GM12873 (cell line): Measurements from ENCODE around the gene FAP.

ENCODE experiments used
- TF ChIP-seq, protein P1 (sequence below): IDR thresholded peaks from 2 replicates; pipeline ENCODE4 v1.5.1; 2012; ENCODE audit warnings: low read depth, mild to moderate bottlenecking, moderate library complexity, low read length, control low read depth; ENCODE audit not compliant: insufficient read depth; ENCODE audit errors: missing control alignments

The FAP gene

GRCh38 chr2:162242586-162243280, 512 bp downstream of the FAP start:
- TF ChIP-seq, protein P1, sequence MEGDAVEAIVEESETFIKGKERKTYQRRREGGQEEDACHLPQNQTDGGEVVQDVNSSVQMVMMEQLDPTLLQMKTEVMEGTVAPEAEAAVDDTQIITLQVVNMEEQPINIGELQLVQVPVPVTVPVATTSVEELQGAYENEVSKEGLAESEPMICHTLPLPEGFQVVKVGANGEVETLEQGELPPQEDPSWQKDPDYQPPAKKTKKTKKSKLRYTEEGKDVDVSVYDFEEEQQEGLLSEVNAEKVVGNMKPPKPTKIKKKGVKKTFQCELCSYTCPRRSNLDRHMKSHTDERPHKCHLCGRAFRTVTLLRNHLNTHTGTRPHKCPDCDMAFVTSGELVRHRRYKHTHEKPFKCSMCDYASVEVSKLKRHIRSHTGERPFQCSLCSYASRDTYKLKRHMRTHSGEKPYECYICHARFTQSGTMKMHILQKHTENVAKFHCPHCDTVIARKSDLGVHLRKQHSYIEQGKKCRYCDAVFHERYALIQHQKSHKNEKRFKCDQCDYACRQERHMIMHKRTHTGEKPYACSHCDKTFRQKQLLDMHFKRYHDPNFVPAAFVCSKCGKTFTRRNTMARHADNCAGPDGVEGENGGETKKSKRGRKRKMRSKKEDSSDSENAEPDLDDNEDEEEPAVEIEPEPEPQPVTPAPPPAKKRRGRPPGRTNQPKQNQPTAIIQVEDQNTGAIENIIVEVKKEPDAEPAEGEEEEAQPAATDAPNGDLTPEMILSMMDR = no peak

- TF ChIP-seq, protein P1 = no peak
These were observed 1.7 kb downstream of the FAP start for GRCh38 chr2:162241571-162241970.

GRCh38 chr2:162234620-162235462, 8.4 kb downstream of the FAP start:
- TF ChIP-seq, protein P1 = no peak

GRCh38 chr2:162233197-162233596, 10.0 kb downstream of the FAP start:
- TF ChIP-seq, protein P1 = no peak

DNA sequence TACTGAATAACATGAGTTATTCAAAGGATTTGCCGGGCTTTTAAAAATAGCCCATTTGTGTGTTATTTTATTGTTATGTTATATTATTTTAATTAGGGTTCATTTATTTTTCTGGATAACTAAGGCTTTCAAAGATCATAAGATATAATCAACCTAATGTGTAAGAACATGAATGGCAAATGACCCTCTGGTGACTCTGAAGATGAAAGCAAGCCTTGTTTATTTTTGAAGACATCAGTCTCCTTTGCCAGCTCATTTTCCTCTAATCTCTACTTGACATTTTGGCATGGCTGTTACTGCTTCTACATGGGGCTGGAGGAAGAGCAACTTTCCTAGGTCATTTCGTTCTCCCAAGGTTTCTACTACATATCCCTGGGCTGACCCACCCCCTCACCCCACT, 10.6 kb downstream of the FAP start:
- TF ChIP-seq, protein P1 = no peak

DNA sequence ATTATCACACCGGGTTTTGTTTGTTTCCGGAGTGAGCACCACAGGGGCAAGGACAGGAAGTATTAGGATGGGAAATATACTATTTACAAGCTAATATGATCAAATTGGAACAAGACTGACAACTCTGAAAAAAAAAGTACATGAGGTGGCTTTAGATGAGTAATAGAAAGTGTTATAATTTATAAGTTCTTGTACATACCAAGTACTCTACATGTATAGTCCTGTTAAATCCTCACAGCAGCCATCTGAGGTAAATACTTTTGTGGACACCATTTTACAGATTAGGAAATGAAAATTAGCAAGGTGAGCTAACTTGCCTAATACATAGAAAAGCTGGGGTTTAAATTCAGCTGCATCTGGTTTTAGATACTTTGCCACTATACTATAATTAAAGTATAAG, 11.2 kb downstream of the FAP start:
- TF ChIP-seq, protein P1 = no peak

DNA sequence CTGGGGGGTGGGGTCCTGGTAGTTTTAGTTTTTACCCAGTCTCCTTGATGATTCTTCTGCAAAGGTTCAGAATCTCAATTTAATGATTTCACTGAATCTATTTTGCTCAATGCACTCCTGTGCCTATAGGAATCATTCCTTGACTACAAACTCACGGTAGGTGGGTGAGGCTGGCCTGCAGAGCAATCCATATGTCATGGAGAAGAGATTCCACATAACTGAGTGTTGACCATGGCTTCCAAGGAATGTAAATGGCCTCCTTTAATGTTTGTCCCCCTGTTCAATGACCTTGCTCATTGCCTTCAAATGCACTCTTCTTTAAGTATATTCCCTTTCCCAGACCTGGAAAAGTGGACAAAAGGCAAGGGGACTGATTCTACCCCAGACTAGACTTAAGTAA, 12.5 kb downstream of the FAP start:
- TF ChIP-seq, protein P1 = no peak
